HepG2 (cell line): Measurements from ENCODE around the gene SEC14L5. TPM values are rescaled to one million over a fixed set of nuclear protein-coding genes. Genes with fewer than 3 reads are reported as not detected.
A peak's percentile ranks its signal among the peaks of the same experiment; 100 is the strongest.

Experiments
- ISX ChIP-seq: sonication (generic); formaldehyde crosslinking; conservative IDR thresholded peaks from 2 replicates; pipeline ENCODE4 v1.5.0; 2020; ENCODE audit warnings: missing genetic modification reagents
- PHF21A ChIP-seq: sonication (generic); formaldehyde crosslinking; IDR thresholded peaks from 2 replicates; pipeline ENCODE4 v1.5.0; 2020; ENCODE audit warnings: mild to moderate bottlenecking, missing genetic modification reagents
- PHF8 ChIP-seq: sonication (generic); formaldehyde crosslinking; IDR thresholded peaks from 2 replicates; pipeline ENCODE4 v1.5.0; 2020; ENCODE audit warnings: missing genetic modification reagents
- PITX1 ChIP-seq: sonication (generic); formaldehyde crosslinking; IDR thresholded peaks from 2 replicates; pipeline ENCODE4 v1.5.1; 2020; ENCODE audit warnings: mild to moderate bottlenecking, missing genetic modification reagents
- RAD51 ChIP-seq: fragments of 450-650 bp; IDR thresholded peaks from 2 replicates; pipeline ENCODE4 v1.6.1; 2016; ENCODE audit warnings: borderline replicate concordance
- RARA ChIP-seq: IDR thresholded peaks from 2 replicates; pipeline ENCODE4 v1.6.1; 2016; ENCODE audit warnings: missing genetic modification reagents, missing compliant biosample characterization
- RELA ChIP-seq: sonication (generic); formaldehyde crosslinking; IDR thresholded peaks from 2 replicates; pipeline ENCODE4 v1.4.0; 2020; ENCODE audit warnings: missing genetic modification reagents
- RNF2 ChIP-seq: fragments of 450-650 bp; conservative IDR thresholded peaks from 2 replicates; pipeline ENCODE4 v1.6.1; 2016; ENCODE audit warnings: low read depth
- TBX3 ChIP-seq: fragments of 450-650 bp; IDR thresholded peaks from 2 replicates; pipeline ENCODE4 v1.6.1; 2017; ENCODE audit warnings: antibody characterized with exemption, mild to moderate bottlenecking, inconsistent platforms, borderline replicate concordance
- TFDP1 ChIP-seq: IDR thresholded peaks from 2 replicates; pipeline ENCODE4 v1.6.1; 2016; ENCODE audit warnings: missing compliant biosample characterization, missing genetic modification reagents, borderline replicate concordance
- ZNF260 ChIP-seq: sonication (generic); formaldehyde crosslinking; IDR thresholded peaks from 2 replicates; pipeline ENCODE4 v1.4.0; 2020; ENCODE audit warnings: missing genetic modification reagents, low read depth, mild to moderate bottlenecking, borderline replicate concordance
- ZNF274 ChIP-seq: sonication (generic); formaldehyde crosslinking; IDR thresholded peaks from 2 replicates; pipeline ENCODE4 v1.5.1; 2020; ENCODE audit warnings: mild to moderate bottlenecking, missing genetic modification reagents
- ZNF281 ChIP-seq: sonication (generic); formaldehyde crosslinking; IDR thresholded peaks from 2 replicates; pipeline ENCODE4 v1.4.0; 2020; ENCODE audit warnings: missing genetic modification reagents, borderline replicate concordance
- polyA plus RNA-seq, 8 experiments: library from polyadenylated mRNA; depleted of rRNA in 3 of 8; stranded (reverse) in 7 of 8; unstranded in 1 of 8; fragments of >200 nt; fragmentation: Illumina TruSeq in 4 of 8; extraction: Trizol in 4 of 8; gene quantifications; 2 replicates each; pipeline versions ENCODE4 v1.2.1 to v1.2.3, GENCODE V29; 2011 to 2016; ENCODE audit warnings: low read depth in 4 of 8, missing spikeins in 1 of 8, mixed read lengths in 1 of 8; ENCODE audit not compliant: insufficient read depth in 1 of 8
- total RNA-seq, 5 experiments: library from RNA; depleted of rRNA; stranded (reverse); fragments of >200 nt; fragmentation: Illumina TruSeq; extraction: Trizol; gene quantifications; 2 replicates each; pipeline ENCODE4 v1.2.3, GENCODE V29; 2016; ENCODE audit warnings: low read depth in 1 of 5
- TF ChIP-seq, protein P1 (sequence below): IDR thresholded peaks from 2 replicates; pipeline ENCODE4 v1.6.1; 2012; ENCODE audit warnings: low read length, improper control_type of control experiment
- TF ChIP-seq, protein P2 (sequence below): sonication (generic); formaldehyde crosslinking; IDR thresholded peaks from 2 replicates; pipeline ENCODE4 v1.8.1; 2023; ENCODE audit warnings: missing genetic modification reagents, inconsistent platforms, borderline replicate concordance
- TF ChIP-seq, protein P3 (sequence below): sonication (generic); formaldehyde crosslinking; IDR thresholded peaks from 2 replicates; pipeline ENCODE4 v1.8.0; 2022; ENCODE audit warnings: mild to moderate bottlenecking, missing genetic modification reagents
- TF ChIP-seq, protein P4 (sequence below): sonication (generic); formaldehyde crosslinking; IDR thresholded peaks from 2 replicates; pipeline ENCODE4 v1.5.0; 2020; ENCODE audit warnings: missing genetic modification reagents

Gene SEC14L5
- total and polyA plus RNA-seq, 2 of the 13 experiments (the other 11 are each of a cell fraction or from before 2014, with no cell fraction given), result 0.40 to 0.42 TPM

- TF ChIP-seq, protein P1, sequence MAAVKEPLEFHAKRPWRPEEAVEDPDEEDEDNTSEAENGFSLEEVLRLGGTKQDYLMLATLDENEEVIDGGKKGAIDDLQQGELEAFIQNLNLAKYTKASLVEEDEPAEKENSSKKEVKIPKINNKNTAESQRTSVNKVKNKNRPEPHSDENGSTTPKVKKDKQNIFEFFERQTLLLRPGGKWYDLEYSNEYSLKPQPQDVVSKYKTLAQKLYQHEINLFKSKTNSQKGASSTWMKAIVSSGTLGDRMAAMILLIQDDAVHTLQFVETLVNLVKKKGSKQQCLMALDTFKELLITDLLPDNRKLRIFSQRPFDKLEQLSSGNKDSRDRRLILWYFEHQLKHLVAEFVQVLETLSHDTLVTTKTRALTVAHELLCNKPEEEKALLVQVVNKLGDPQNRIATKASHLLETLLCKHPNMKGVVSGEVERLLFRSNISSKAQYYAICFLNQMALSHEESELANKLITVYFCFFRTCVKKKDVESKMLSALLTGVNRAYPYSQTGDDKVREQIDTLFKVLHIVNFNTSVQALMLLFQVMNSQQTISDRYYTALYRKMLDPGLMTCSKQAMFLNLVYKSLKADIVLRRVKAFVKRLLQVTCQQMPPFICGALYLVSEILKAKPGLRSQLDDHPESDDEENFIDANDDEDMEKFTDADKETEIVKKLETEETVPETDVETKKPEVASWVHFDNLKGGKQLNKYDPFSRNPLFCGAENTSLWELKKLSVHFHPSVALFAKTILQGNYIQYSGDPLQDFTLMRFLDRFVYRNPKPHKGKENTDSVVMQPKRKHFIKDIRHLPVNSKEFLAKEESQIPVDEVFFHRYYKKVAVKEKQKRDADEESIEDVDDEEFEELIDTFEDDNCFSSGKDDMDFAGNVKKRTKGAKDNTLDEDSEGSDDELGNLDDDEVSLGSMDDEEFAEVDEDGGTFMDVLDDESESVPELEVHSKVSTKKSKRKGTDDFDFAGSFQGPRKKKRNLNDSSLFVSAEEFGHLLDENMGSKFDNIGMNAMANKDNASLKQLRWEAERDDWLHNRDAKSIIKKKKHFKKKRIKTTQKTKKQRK, result no peak
- peak; percentile 60; the same call in 1 of the 2 replicates for TF ChIP-seq PHF21A (CRISPR knock-in tag)
- TF ChIP-seq, protein P2, sequence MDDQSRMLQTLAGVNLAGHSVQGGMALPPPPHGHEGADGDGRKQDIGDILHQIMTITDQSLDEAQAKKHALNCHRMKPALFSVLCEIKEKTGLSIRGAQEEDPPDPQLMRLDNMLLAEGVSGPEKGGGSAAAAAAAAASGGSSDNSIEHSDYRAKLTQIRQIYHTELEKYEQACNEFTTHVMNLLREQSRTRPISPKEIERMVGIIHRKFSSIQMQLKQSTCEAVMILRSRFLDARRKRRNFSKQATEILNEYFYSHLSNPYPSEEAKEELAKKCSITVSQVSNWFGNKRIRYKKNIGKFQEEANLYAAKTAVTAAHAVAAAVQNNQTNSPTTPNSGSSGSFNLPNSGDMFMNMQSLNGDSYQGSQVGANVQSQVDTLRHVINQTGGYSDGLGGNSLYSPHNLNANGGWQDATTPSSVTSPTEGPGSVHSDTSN (CRISPR knock-in tag), result no peak
- no peak for TF ChIP-seq ISX (CRISPR knock-in tag)
- TF ChIP-seq PITX1, result no peak; the same call in 1 of the 2 replicates
- TF ChIP-seq RARA (CRISPR knock-in tag), result peak; percentile 66
- TF ChIP-seq ZNF274, result no peak
- TF ChIP-seq RAD51, result no peak
- no peak for TF ChIP-seq RELA (CRISPR knock-in tag)
- no peak for TF ChIP-seq PHF8 (CRISPR knock-in tag)
- peak; percentile 62; the same call in 1 of the 2 replicates for TF ChIP-seq ZNF281 (CRISPR knock-in tag)
- no peak for TF ChIP-seq TFDP1 (CRISPR knock-in tag)
- TF ChIP-seq RNF2, result no peak
- TF ChIP-seq TBX3, result peak; percentile 28; the same call in 1 of the 2 replicates
- TF ChIP-seq, protein P3, sequence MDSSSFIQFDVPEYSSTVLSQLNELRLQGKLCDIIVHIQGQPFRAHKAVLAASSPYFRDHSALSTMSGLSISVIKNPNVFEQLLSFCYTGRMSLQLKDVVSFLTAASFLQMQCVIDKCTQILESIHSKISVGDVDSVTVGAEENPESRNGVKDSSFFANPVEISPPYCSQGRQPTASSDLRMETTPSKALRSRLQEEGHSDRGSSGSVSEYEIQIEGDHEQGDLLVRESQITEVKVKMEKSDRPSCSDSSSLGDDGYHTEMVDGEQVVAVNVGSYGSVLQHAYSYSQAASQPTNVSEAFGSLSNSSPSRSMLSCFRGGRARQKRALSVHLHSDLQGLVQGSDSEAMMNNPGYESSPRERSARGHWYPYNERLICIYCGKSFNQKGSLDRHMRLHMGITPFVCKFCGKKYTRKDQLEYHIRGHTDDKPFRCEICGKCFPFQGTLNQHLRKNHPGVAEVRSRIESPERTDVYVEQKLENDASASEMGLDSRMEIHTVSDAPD (CRISPR knock-in tag), result no peak
- TF ChIP-seq, protein P4, sequence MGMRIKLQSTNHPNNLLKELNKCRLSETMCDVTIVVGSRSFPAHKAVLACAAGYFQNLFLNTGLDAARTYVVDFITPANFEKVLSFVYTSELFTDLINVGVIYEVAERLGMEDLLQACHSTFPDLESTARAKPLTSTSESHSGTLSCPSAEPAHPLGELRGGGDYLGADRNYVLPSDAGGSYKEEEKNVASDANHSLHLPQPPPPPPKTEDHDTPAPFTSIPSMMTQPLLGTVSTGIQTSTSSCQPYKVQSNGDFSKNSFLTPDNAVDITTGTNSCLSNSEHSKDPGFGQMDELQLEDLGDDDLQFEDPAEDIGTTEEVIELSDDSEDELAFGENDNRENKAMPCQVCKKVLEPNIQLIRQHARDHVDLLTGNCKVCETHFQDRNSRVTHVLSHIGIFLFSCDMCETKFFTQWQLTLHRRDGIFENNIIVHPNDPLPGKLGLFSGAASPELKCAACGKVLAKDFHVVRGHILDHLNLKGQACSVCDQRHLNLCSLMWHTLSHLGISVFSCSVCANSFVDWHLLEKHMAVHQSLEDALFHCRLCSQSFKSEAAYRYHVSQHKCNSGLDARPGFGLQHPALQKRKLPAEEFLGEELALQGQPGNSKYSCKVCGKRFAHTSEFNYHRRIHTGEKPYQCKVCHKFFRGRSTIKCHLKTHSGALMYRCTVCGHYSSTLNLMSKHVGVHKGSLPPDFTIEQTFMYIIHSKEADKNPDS (CRISPR knock-in tag), result no peak
- TF ChIP-seq ZNF260 (CRISPR knock-in tag), result no peak
Observed at GRCh38 chr16:5032748-5033167, 74.6 kb downstream of the SEC14L5 start (continued).
